IMR-90 (cell line): ENCODE measurements around the gene DIPK1A.

Experiments
- CEBPB ChIP-seq: IDR thresholded peaks from 2 replicates; pipeline ENCODE4 v1.6.1; 2012; ENCODE audit warnings: low read depth, low read length, improper control_type of control experiment
- CTCF ChIP-seq: conservative IDR thresholded peaks from 2 replicates; pipeline ENCODE4 v1.5.1; 2012; ENCODE audit warnings: mild to moderate bottlenecking, low read depth, low read length, improper control_type of control experiment
- FOS ChIP-seq: fragments of 150-350 bp; IDR thresholded peaks from 2 replicates; pipeline ENCODE4 v1.6.1; 2016; ENCODE audit warnings: low read depth, low read length
- POLR2A ChIP-seq: IDR thresholded peaks from 2 replicates; pipeline ENCODE4 v1.6.1; 2012; ENCODE audit warnings: mild to moderate bottlenecking, low read depth, low read length
- RCOR1 ChIP-seq: IDR thresholded peaks from 2 replicates; pipeline ENCODE4 v1.6.1; 2012; ENCODE audit warnings: mild to moderate bottlenecking, low read length, improper control_type of control experiment; ENCODE audit not compliant: insufficient replicate concordance
- RFX5 ChIP-seq: IDR thresholded peaks from 2 replicates; pipeline ENCODE4 v1.8.0; 2012; ENCODE audit warnings: low read depth, mild to moderate bottlenecking, low read length, moderate library complexity
- SMC3 ChIP-seq: fragments of 150-350 bp; IDR thresholded peaks from 2 replicates; pipeline ENCODE4 v1.6.1; 2016; ENCODE audit warnings: low read depth, mild to moderate bottlenecking, antibody characterized with exemption, low read length, moderate library complexity

GRCh38 chr1:92797297-92797696 is 164.0 kb downstream of the DIPK1A start:
- TF ChIP-seq POLR2A (no peak), RFX5 (no peak), CTCF (no peak), FOS (no peak), RCOR1 (peak; percentile 24), CEBPB (no peak), SMC3 (no peak)
